HL-60 (cell line): ENCODE results near the gene EML5.

Experiments used
- CTCF ChIP-seq: IDR thresholded peaks from one replicate; pipeline ENCODE4 v1.5.1; 2011; ENCODE audit warnings: low read length, control low read depth, inconsistent platforms; ENCODE audit not compliant: insufficient read depth
- REST ChIP-seq: IDR thresholded peaks from 2 replicates; pipeline ENCODE4 v1.6.1; 2012; ENCODE audit warnings: low read depth; ENCODE audit not compliant: insufficient replicate concordance

DNA sequence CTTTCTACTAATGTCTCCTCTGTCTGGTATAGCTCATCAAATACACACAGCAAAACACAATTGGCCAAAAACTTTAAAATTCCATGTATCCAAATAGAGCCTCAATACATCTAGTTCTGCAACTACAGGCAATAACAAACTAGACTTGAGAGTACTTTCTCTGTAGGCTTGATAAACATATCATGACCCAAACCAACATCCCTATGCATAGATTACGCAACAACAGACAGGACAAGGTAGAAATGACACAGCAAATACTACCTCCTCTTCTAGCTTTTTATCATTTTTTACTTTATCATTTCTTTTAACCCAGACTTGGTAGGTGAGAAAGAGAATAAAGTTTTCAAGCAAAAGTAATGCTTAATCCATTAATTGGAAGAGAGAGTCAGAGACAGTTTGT, 41.8 kb downstream of the EML5 start:
- TF ChIP-seq CTCF, result no peak
- TF ChIP-seq REST, result no peak
